ENCODE results near the gene SPATA45.

- no peak for TF ChIP-seq CTCF (conservative IDR thresholded peaks at IDR 0.05; ENCODE audit: low read depth, low read length)
- TF ChIP-seq MAZ (IDR thresholded peaks at IDR 0.05; ENCODE audit: borderline replicate concordance, low read depth, low read length), result no peak
- TF ChIP-seq POLR2A (IDR thresholded peaks at IDR 0.05; ENCODE audit: low read depth, low read length), result no peak
- TF ChIP-seq RAD21 (IDR thresholded peaks at IDR 0.05; ENCODE audit: low read length), result no peak
- TF ChIP-seq, protein P1, sequence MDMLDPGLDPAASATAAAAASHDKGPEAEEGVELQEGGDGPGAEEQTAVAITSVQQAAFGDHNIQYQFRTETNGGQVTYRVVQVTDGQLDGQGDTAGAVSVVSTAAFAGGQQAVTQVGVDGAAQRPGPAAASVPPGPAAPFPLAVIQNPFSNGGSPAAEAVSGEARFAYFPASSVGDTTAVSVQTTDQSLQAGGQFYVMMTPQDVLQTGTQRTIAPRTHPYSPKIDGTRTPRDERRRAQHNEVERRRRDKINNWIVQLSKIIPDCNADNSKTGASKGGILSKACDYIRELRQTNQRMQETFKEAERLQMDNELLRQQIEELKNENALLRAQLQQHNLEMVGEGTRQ (IDR thresholded peaks at IDR 0.05; ENCODE audit: low read depth, low read length), result no peak
- TF ChIP-seq BHLHE40 (IDR thresholded peaks at IDR 0.05; ENCODE audit: low read depth, low read length), result no peak
- no peak for TF ChIP-seq FOS (IDR thresholded peaks at IDR 0.05; ENCODE audit: low read depth, low read length)
- TF ChIP-seq RCOR1 (IDR thresholded peaks at IDR 0.05; ENCODE audit: insufficient replicate concordance, low read length), result no peak
- TF ChIP-seq NFE2L2 (IDR thresholded peaks at IDR 0.05; ENCODE audit: low read depth, low read length), result no peak
- TF ChIP-seq MAFK (IDR thresholded peaks at IDR 0.05; ENCODE audit: low read depth, low read length), result no peak
- no peak for TF ChIP-seq MXI1 (IDR thresholded peaks at IDR 0.05; ENCODE audit: borderline replicate concordance, low read depth, low read length)
These were observed 41.7 kb downstream of the SPATA45 start for GRCh38 chr1:212805767-212806166.

Measured in IMR-90 (cell line).